ENCODE results near the gene HPCAL1. TPM values are rescaled to one million over a fixed set of nuclear protein-coding genes. Genes with fewer than 3 reads are reported as not detected.

The HPCAL1 gene
- total RNA-seq, 1 experiment from 2014 or later = 26.9 TPM

GRCh38 chr2:10406016-10406415 lies 103.3 kb downstream of the HPCAL1 start:
- Mint-ChIP-seq H3K9me3 (ENCODE audit: unreplicated experiment) (no peaks in the 10 kb centered on the region), H3K36me3 (ENCODE audit: insufficient read depth, unreplicated experiment) (peaks cover 29% of the 10 kb centered on the region)
- CTCF ChIA-PET = no interaction called here

GRCh38 chr2:10406491-10407188 lies 103.9 kb downstream of the HPCAL1 start:
- intact Hi-C loops (cut with micrococcal nuclease; ENCODE audit: unreplicated experiment) = loop anchor here (5.0 kb wide), 1 partner anchor 79 kb away; no protein-coding TSS in a partner anchor
- H3K27me3 ChIP-seq (replicated peaks; ENCODE audit: control insufficient read depth, insufficient read depth, low read length) = no peaks in the 10 kb centered on the region
- H3K9me3 ChIP-seq = no peaks in the 10 kb centered on the region
- Mint-ChIP-seq H3K36me3 (ENCODE audit: insufficient read depth, unreplicated experiment) (peaks cover 26% of the 10 kb centered on the region), H3K27ac (ENCODE audit: unreplicated experiment) (no peak overlapping the region), H3K27me3 (ENCODE audit: insufficient read depth, unreplicated experiment) (no peaks in the 10 kb centered on the region), H3K9me3 (ENCODE audit: unreplicated experiment) (no peaks in the 10 kb centered on the region), H3K4me3 (ENCODE audit: unreplicated experiment) (no peak overlapping the region), H3K4me1 (ENCODE audit: low read depth, unreplicated experiment) (peaks cover 22% of the 10 kb centered on the region)
- peaks cover 18% of the 10 kb centered on the region for H3K4me1 ChIP-seq
- no TSS peak for BruUV-seq (replicated peaks)
- no peak overlapping the region for H3K4me3 ChIP-seq (ENCODE audit: low read depth, low read length)
- peaks cover 3% of the 10 kb centered on the region for H3K36me3 ChIP-seq (ENCODE audit: control insufficient read depth, insufficient read depth, low read length)
- no peak for TF ChIP-seq CTCF (IDR thresholded peaks at IDR 0.05; ENCODE audit: insufficient read depth in 1 of 2, low read depth in 1 of 2, low read length in 1 of 2, severe bottlenecking in 1 of 2, unreplicated experiment in 1 of 2)
- ChIA-PET POLR2A (no interaction called here), CTCF (no interaction called here)
- no peak for DNase-seq

More at GRCh38 chr2:10406016-10406415, 103.3 kb downstream of the HPCAL1 start:
- Histone ChIP-seq H3K4me3 (ENCODE audit: low read depth, low read length) (no peak overlapping the region), H3K27me3 (replicated peaks; ENCODE audit: control insufficient read depth, insufficient read depth, low read length) (no peaks in the 10 kb centered on the region), H3K4me1 (peaks cover 24% of the 10 kb centered on the region), H3K36me3 (ENCODE audit: control insufficient read depth, insufficient read depth, low read length) (no peaks in the 10 kb centered on the region), H3K9me3 (no peaks in the 10 kb centered on the region)
- Mint-ChIP-seq H3K4me1 (ENCODE audit: low read depth, unreplicated experiment) (peaks cover 24% of the 10 kb centered on the region), H3K27me3 (ENCODE audit: insufficient read depth, unreplicated experiment) (no peaks in the 10 kb centered on the region), H3K27ac (ENCODE audit: unreplicated experiment) (no peak overlapping the region), H3K4me3 (ENCODE audit: unreplicated experiment) (no peak overlapping the region)
- DNase-seq = no peak
- BruUV-seq (replicated peaks) = no TSS peak
- TF ChIP-seq CTCF (IDR thresholded peaks at IDR 0.05; ENCODE audit: insufficient read depth in 1 of 2, low read depth in 1 of 2, low read length in 1 of 2, severe bottlenecking in 1 of 2, unreplicated experiment in 1 of 2) = no peak
- POLR2A ChIA-PET = no interaction called here
- intact Hi-C loops (cut with micrococcal nuclease; ENCODE audit: unreplicated experiment) = loop anchor here (5.0 kb wide), 1 partner anchor 79 kb away; no protein-coding TSS in a partner anchor

- H3K27me3 Mint-ChIP-seq (ENCODE audit: insufficient read depth, unreplicated experiment) = no peaks in the 10 kb centered on the region
- no peaks in the 10 kb centered on the region for H3K9me3 Mint-ChIP-seq (ENCODE audit: unreplicated experiment)
- no peak for TF ChIP-seq CTCF (IDR thresholded peaks at IDR 0.05; ENCODE audit: insufficient read depth in 1 of 2, low read depth in 1 of 2, low read length in 1 of 2, severe bottlenecking in 1 of 2, unreplicated experiment in 1 of 2)
- H3K9me3 ChIP-seq = no peaks in the 10 kb centered on the region
- H3K36me3 ChIP-seq (ENCODE audit: control insufficient read depth, insufficient read depth, low read length) = peaks cover 5% of the 10 kb centered on the region
- CTCF ChIA-PET = interaction anchor here (0.6 to 3.5 kb wide), 5 partner anchors 9 to 137 kb away, joined by 3 to 60 read pairs (median 24); partner anchors contain the start of gene HPCAL1
- peaks cover 13% of the 10 kb centered on the region for H3K4me1 ChIP-seq
- peaks cover 22% of the 10 kb centered on the region for H3K4me1 Mint-ChIP-seq (ENCODE audit: low read depth, unreplicated experiment)
- H3K27ac Mint-ChIP-seq (ENCODE audit: unreplicated experiment) = peak overlapping the region; percentile 65
- H3K36me3 Mint-ChIP-seq (ENCODE audit: insufficient read depth, unreplicated experiment) = peaks cover 28% of the 10 kb centered on the region
- no peak for DNase-seq
- no peak overlapping the region for H3K4me3 ChIP-seq (ENCODE audit: low read depth, low read length)
- H3K4me3 Mint-ChIP-seq (ENCODE audit: unreplicated experiment) = peak overlapping the region; percentile 36
- POLR2A ChIA-PET = interaction anchor here (2.3 kb wide), 1 partner anchor 27 kb away, joined by 8 read pairs; no protein-coding TSS in a partner anchor
- BruUV-seq (replicated peaks) = no TSS peak
- intact Hi-C loops (cut with micrococcal nuclease; ENCODE audit: unreplicated experiment) = loop anchor here (5.0 kb wide), 1 partner anchor 80 kb away; no protein-coding TSS in a partner anchor
- H3K27me3 ChIP-seq (replicated peaks; ENCODE audit: control insufficient read depth, insufficient read depth, low read length) = no peaks in the 10 kb centered on the region
Measured at GRCh38 chr2:10407432-10407831, 104.7 kb downstream of the HPCAL1 start.

All from Caco-2 (cell line).